GM12878 (cell line): ENCODE data around the gene FCHSD2.
A peak's percentile ranks its signal among the peaks of the same experiment; 100 is the strongest.

Experiments used
- BHLHE40 ChIP-seq, 2 experiments: fragments of 450-650 bp in 1 of 2; IDR thresholded peaks; 2 replicates each; pipeline ENCODE4 v1.6.1; 2011 to 2017; ENCODE audit warnings: low read depth in 2 of 2, borderline replicate concordance in 1 of 2, improper control_type of control experiment in 1 of 2, low read length in 1 of 2, mild to moderate bottlenecking in 1 of 2
- CTCF ChIP-seq, 3 experiments: IDR thresholded peaks in 2 of 3; conservative IDR thresholded peaks in 1 of 3; 2 replicates each; pipeline ENCODE4 v1.5.1; 2011; ENCODE audit warnings: low read depth in 3 of 3, low read length in 3 of 3, mild to moderate bottlenecking in 3 of 3, control low read depth in 2 of 3, moderate library complexity in 2 of 3, inconsistent platforms in 1 of 3, mixed read lengths in 1 of 3; ENCODE audit not compliant: control insufficient read depth in 2 of 3, insufficient read depth in 1 of 3; ENCODE audit errors: extremely low read depth in 1 of 3
- EZH2 ChIP-seq: IDR thresholded peaks from 2 replicates; pipeline ENCODE4 v1.6.1; 2012; ENCODE audit warnings: low read depth, mild to moderate bottlenecking, control low read depth, inconsistent platforms, low read length, borderline replicate concordance; ENCODE audit not compliant: control insufficient read depth
- POLR2A ChIP-seq: IDR thresholded peaks from 2 replicates; pipeline ENCODE4 v1.6.1; 2011; ENCODE audit warnings: low read depth, mild to moderate bottlenecking, low read length
- SMAD5 ChIP-seq: IDR thresholded peaks from 2 replicates; pipeline ENCODE4 v1.6.1; 2016; ENCODE audit warnings: antibody characterized with exemption, low read depth
- TCF7 ChIP-seq: IDR thresholded peaks from 2 replicates; pipeline ENCODE4 v1.6.1; 2014; ENCODE audit warnings: antibody characterized with exemption, borderline replicate concordance

GRCh38 chr11:72793425-72794367 lies 348.4 kb downstream of the FCHSD2 start, which contains the start of gene STARD10:
- TF ChIP-seq POLR2A (peak; percentile 81), SMAD5 (no peak; the same call in 1 of the 2 replicates), EZH2 (no peak), BHLHE40 (IDR thresholded peaks at IDR 0.05; ENCODE audit: borderline replicate concordance in 1 of 2, low read depth in 2 of 2, low read length in 1 of 2) (peak; percentile 87 to 91), TCF7 (no peak), CTCF (IDR thresholded peaks at IDR 0.05 in 2 of 3, conservative IDR thresholded peaks at IDR 0.05 in 1 of 3; ENCODE audit: control insufficient read depth in 2 of 3, extremely low read depth in 1 of 3, insufficient read depth in 1 of 3, low read depth in 3 of 3, low read length in 3 of 3) (peak; percentile 84 to 95 (median 95))
